Mesodermal cell (in vitro differentiated cells): ENCODE data around the gene FOXJ3.

Experiments
- H3K27ac ChIP-seq: 2 replicates; pipeline ENCODE4 v1.7.0; 2013; ENCODE audit warnings: mild to moderate bottlenecking, low read depth, low read length, moderate library complexity; ENCODE audit not compliant: severe bottlenecking
- H3K36me3 ChIP-seq: 2 replicates; pipeline ENCODE4 v1.7.1; 2013; ENCODE audit warnings: mild to moderate bottlenecking, low read length, moderate library complexity; ENCODE audit not compliant: control insufficient read depth, insufficient read depth
- H3K4me1 ChIP-seq: one replicate; pipeline ENCODE4 v1.7.1; 2013; ENCODE audit warnings: mild to moderate bottlenecking, low read length; ENCODE audit not compliant: insufficient read depth, control insufficient read depth, poor library complexity, severe bottlenecking
- H3K4me3 ChIP-seq: 2 replicates; pipeline ENCODE4 v1.7.0; 2013; ENCODE audit warnings: low read length, control low read depth, mild to moderate bottlenecking; ENCODE audit not compliant: insufficient read depth, poor library complexity, severe bottlenecking; ENCODE audit errors: extremely low read depth
- H3K9me3 ChIP-seq: 2 replicates; pipeline ENCODE4 v1.7.1; 2013; ENCODE audit warnings: mild to moderate bottlenecking, low read length, moderate library complexity; ENCODE audit not compliant: control insufficient read depth
- WGBS, 2 experiments: methylation state at CpG; one replicate each; pipeline ENCODE4 v1.1.5; 2013; ENCODE audit warnings: missing lambda C conversion rate in 2 of 2; ENCODE audit not compliant: insufficient coverage in 2 of 2; 5-methylcytosine and 5-hydroxymethylcytosine counted together

FOXJ3 gene

GRCh38 chr1:42364089-42364488 lies 29.1 kb upstream of the FOXJ3 start:
- Histone ChIP-seq H3K4me3 (no peak overlapping the region), H3K36me3 (no peaks in the 10 kb centered on the region), H3K9me3 (no peaks in the 10 kb centered on the region), H3K4me1 (no peaks in the 10 kb centered on the region), H3K27ac (no peak overlapping the region)
- WGBS, 2 experiments: 95 to 98% methylated on average over 3 to 4 of the region's 6 CpGs

DNA sequence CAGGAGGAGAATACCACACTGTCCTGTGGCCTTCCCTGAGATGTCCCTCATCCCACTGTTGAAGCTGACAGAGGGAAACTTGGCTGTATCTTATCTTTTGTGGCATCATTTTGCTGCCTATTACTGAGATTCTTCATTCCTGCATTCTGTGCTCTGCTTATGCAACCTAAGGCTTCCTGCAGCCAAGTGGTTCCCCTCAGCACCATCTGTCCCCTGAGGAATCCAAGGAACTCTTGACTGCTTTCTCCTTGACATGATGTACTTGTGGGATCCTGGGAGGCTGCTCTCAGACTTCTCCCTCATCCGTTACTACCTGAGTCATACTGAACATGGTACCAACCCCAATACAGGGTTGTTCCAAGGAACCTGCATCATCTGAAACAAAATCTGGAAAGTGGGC lies 24.4 kb upstream of the FOXJ3 start:
- H3K4me1 ChIP-seq: no peaks in the 10 kb centered on the region
- H3K4me3 ChIP-seq: no peak overlapping the region
- no peaks in the 10 kb centered on the region for H3K9me3 ChIP-seq
- no peaks in the 10 kb centered on the region for H3K36me3 ChIP-seq
- 100% methylated on average over 1 of the region's 1 CpG; no CpG with 5 or more reads in 1 of the 2 experiments for WGBS, 2 experiments
- no peak overlapping the region for H3K27ac ChIP-seq

DNA sequence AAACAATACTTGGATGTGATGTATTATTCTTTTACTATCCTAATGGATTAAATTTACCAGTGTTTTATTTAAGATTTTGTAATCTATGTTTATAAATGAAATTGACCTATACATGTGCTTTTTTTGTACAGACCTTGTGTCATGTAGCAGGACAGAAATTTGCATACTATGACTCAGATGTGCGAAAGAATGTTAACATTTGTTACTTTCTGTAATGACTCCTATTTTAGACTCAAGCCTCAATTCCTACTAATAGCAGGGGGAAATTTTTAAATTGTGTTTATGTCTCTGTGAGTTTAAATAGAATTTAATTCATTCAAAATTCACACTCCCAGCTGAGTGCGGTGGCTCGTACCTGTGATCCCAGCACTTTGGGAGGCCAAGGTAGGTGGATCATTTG lies 23.8 kb upstream of the FOXJ3 start:
- Histone ChIP-seq H3K4me1 (no peaks in the 10 kb centered on the region), H3K27ac (no peak overlapping the region), H3K36me3 (no peaks in the 10 kb centered on the region), H3K4me3 (no peak overlapping the region), H3K9me3 (no peaks in the 10 kb centered on the region)
- no CpG with 5 or more reads among the region's 3 CpGs for WGBS, 2 experiments

- Histone ChIP-seq H3K36me3 (no peaks in the 10 kb centered on the region), H3K9me3 (no peaks in the 10 kb centered on the region), H3K4me3 (no peak overlapping the region), H3K27ac (no peak overlapping the region), H3K4me1 (no peaks in the 10 kb centered on the region)
- 17 to 60% methylated on average over 1 of the region's 1 CpG for WGBS, 2 experiments
Observed at GRCh38 chr1:42350086-42350485, 15.1 kb upstream of the FOXJ3 start.

GRCh38 chr1:42348498-42348897 lies 13.5 kb upstream of the FOXJ3 start:
- H3K4me3 ChIP-seq: no peak overlapping the region
- no peak overlapping the region for H3K27ac ChIP-seq
- H3K4me1 ChIP-seq: no peaks in the 10 kb centered on the region
- no peaks in the 10 kb centered on the region for H3K36me3 ChIP-seq
- H3K9me3 ChIP-seq: no peaks in the 10 kb centered on the region

DNA sequence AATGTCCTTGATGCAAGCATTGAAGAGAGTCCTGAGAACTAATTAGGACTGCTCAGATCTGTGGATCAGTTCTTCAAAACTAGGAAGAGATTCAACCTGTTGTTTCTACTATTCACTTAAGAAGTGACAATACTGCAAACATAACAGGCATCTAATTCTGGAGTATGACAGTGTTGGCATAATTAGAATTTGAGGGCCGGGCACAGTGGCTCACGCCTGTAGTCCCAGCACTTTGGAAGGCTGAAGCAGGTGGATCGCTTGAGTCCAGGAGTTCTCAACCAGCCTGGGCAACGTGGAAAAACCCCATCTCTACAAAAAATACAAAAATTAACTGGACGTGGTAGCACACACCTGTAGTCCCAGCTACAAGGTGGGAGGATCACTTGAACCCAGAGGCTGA lies 8.0 kb upstream of the FOXJ3 start:
- Histone ChIP-seq H3K4me1 (no peaks in the 10 kb centered on the region), H3K36me3 (no peaks in the 10 kb centered on the region), H3K9me3 (no peaks in the 10 kb centered on the region), H3K4me3 (no peak overlapping the region), H3K27ac (no peak overlapping the region)
- 71 to 80% methylated on average over 2 to 3 of the region's 5 CpGs for WGBS, 2 experiments

- H3K4me1 ChIP-seq: peaks cover 3% of the 10 kb centered on the region
- H3K36me3 ChIP-seq: no peaks in the 10 kb centered on the region
- H3K27ac ChIP-seq: no peak overlapping the region
- 80% methylated on average over 1 of the region's 1 CpG; no CpG with 5 or more reads in 1 of the 2 experiments for whole genome bisulfite sequencing, 2 experiments
- H3K4me3 ChIP-seq: no peak overlapping the region
- no peaks in the 10 kb centered on the region for H3K9me3 ChIP-seq
Observed at GRCh38 chr1:42340901-42341300, 5.9 kb upstream of the FOXJ3 start.

GRCh38 chr1:42340093-42340492 lies 5.1 kb upstream of the FOXJ3 start:
- no peaks in the 10 kb centered on the region for H3K36me3 ChIP-seq
- no peak overlapping the region for H3K27ac ChIP-seq
- H3K4me1 ChIP-seq: peaks cover 3% of the 10 kb centered on the region
- H3K4me3 ChIP-seq: no peak overlapping the region
- no peaks in the 10 kb centered on the region for H3K9me3 ChIP-seq
- 63 to 86% methylated on average over 1 to 2 of the region's 2 CpGs for WGBS, 2 experiments

GRCh38 chr1:42336978-42337377 lies 1.9 kb upstream of the FOXJ3 start:
- Histone ChIP-seq H3K27ac (peak overlapping the region; percentile 52), H3K4me1 (peaks cover 7% of the 10 kb centered on the region), H3K4me3 (no peak overlapping the region), H3K9me3 (no peaks in the 10 kb centered on the region), H3K36me3 (no peaks in the 10 kb centered on the region)
- WGBS, 2 experiments: 43 to 59% methylated on average over 6 of the region's 6 CpGs

GRCh38 chr1:42335809-42336518 lies 929 bp upstream of the FOXJ3 start:
- Histone ChIP-seq H3K4me1 (peaks cover 7% of the 10 kb centered on the region), H3K27ac (peak overlapping the region; percentile 91), H3K4me3 (peak overlapping the region; percentile 88), H3K9me3 (no peaks in the 10 kb centered on the region), H3K36me3 (peaks cover 4% of the 10 kb centered on the region)
- 40 to 51% methylated on average over 1 to 6 of the region's 9 CpGs for WGBS, 2 experiments

GRCh38 chr1:42334240-42335049 lies 590 bp downstream of the FOXJ3 start:
- H3K4me1 ChIP-seq: peaks cover 7% of the 10 kb centered on the region
- peak overlapping the region; percentile 88 for H3K4me3 ChIP-seq
- no peaks in the 10 kb centered on the region for H3K9me3 ChIP-seq
- peaks cover 4% of the 10 kb centered on the region for H3K36me3 ChIP-seq
- H3K27ac ChIP-seq: peak overlapping the region; percentile 91
- WGBS, 2 experiments: 0 to 1% methylated on average over 31 to 35 of the region's 58 CpGs
